ENCODE measurements around the gene GPR146.
"Not testable (repeated sequence)": the region's sequence is repeated elsewhere in the genome, so short reads cannot be mapped to it uniquely, and the experiment has no call there.

GPR146 gene

GRCh38 chr7:1027242-1028043, 16.9 kb upstream of the GPR146 start:
- no peak for DNase-seq

DNA sequence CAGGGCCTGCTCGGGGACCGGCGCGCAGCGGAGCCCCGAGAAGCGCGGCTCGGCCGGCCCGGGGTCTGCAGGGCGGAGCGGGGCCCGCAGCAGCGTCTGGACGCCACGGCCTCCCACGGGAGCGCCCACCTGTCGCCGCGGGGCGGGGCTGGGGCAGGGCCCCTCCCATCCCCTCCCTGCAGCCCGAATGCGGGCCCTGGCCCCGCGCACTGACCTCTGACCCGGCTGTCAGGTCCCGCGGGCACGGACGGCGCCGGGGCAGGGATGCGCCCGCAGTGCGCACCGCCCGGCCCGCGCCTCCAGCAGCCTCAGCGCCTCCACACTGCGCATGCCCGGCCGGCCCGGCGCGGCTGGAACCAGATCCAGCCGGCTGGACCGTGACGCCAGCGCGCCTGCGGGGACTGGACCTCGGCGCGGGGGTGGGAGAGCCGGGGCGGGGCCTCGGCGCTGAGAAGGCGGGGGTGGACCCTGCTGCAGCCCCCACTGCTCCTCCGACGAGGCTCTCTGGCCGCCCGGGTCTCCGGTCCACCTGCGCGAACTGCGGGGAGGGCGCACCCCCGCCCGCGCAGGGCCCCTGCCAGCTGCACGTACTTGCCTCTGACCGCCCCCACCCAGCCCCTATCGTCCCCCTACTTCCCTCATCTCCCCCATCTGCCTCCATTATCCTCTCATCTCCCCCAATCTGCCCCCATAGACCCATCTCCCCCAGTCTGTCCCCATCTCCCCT, 16.1 kb upstream of the GPR146 start:
- peak; percentile 37 to 94 for DNase-seq

DNA sequence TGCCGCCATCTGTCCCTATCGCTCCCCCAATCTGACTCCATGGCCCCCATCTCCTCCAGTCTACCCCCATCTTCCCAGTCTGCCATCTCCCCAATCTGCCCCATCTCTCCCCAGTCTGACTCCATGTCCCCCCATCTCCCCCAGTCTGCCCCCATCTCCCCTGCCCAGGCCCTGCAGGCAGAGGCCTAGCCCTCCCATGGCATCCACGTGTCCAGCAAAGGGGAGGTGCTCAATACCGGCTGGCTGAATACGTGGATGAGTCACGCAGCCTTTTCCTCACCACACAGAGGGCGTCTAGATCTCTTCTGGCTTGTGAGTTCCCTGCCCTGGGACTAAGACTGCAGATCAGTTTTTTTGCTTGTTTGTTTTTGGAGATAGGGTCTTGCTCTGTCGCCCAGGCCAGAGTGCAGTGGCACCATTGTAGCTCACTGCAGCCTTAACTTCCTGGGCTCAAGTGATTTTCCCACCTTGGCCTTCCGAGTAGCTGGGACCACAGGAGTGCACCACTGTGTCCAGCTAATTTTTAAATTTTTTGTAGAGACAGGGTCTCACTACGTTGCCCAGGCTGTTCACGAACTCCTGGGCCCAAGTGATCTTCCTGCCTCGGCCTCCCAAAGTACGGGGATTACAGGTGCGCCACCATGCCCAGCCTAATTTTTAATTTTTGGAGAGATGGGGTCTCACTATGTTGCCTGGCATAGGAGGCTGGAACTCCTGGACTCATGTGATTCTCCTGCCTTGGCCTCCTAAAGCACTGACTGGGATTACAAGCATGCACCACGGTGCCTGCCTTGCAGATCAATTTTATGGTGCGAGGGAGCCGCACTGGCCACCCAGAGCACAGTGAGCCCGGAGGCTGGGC, 15.3 kb upstream of the GPR146 start:
- peak; percentile 67 to 86 for DNase-seq

DNA sequence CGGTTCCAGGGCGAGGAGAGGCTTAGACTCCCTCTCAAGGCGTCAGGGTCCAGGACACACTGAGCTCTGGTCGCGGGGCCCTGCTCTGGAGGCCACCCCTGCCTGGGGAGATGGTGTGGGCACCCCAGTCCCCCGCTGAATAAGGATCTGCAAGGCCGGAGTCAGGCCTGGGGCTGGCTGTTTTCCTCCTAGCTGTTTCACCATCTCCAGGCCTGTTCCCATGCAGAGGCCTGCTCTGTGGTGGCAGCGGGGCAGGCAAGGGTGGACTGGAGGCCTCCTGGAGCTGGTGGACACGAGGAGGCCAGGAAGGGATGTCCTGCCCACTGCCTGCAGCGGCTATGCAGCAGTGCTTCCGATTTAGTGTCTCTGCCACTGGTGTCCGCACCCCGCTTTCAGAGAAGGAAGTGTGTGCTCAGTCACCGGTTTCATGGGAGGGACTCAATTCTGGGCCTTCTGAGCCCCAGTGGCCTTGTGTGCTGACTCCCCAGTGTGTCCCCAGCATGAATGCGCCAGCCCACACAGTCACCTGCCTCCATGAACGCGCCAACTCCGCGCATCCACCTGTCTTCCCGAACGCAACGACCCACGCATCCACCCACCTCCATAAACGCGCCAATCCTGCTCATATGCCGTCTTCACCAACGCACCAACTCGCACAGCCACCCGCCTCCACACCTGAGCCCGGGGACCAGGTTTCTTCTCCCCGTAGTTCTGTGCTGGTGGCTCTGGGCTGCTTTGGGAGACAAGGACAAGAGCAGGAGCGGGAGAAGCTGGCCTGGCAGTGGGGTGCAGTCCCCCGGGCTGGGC, 14.5 kb upstream of the GPR146 start:
- DNase-seq = no peak

DNA sequence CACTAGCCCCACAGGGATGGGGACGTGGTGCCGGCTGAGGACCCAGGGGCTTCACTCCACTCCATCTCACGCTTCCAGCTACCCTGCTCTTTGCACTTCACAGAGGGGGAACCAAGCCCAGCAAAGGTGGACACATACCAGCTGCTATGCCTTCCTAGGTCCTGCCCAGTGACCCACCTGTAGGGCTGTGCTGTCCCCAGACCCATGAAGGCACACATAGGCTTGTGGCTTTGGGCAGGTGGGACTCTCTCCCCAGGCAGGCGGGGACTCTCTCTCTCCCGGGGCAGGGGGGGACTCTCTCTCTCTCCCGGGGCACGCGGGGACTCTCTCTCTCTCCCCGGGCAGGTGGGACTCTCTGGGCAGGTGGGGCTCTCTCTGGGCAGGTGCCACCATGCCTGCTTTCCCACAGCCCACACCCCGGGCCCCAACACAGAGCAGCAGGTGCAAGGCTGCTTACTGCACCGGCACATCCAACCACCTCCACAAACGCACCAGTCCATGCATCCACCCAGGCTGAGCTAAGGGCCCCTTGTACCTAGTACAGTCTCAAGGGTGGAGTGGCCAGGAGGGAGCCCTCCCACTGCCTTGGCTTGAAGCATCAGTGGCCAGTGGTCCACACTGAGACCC, 13.8 kb upstream of the GPR146 start:
- no peak for DNase-seq

DNA sequence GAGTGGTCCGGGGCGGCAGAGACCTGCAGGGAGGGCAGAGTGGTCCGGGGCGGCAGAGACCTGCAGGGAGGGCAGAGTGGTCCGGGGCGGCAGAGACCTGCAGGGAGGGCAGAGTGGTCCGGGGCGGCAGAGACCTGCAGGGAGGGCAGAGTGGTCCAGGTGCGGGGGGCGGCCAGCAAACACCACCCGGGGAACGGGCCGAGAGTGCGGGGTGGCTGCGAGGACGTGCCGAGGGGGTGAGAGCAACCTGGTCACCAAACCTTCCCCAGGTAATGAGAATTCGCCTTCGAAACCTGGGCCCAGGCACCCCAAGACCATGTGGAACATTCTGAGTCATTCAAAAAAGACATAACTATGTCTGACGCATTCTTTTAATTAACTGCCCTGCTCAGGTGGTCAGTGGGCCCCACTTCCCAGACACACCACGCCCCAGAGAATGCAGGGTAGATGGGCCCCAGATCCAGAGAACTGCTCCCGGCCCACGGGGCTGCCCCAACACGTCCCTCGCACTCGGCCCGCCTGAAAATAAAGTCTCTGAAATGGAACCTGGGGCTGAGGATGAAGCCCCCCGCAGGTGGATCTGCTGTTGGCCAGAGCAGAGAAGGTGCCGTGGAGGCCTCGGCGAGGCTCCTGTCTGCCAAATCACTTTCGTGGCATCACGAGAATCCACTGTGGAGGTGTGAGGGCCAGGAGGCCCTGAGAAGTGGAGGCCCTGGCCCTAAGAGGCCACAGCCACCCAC, 12.5 kb upstream of the GPR146 start:
- no peak for DNase-seq

- DNase-seq = no peak
These were observed 11.7 kb upstream of the GPR146 start for GRCh38 chr7:1032536-1033181.

DNA sequence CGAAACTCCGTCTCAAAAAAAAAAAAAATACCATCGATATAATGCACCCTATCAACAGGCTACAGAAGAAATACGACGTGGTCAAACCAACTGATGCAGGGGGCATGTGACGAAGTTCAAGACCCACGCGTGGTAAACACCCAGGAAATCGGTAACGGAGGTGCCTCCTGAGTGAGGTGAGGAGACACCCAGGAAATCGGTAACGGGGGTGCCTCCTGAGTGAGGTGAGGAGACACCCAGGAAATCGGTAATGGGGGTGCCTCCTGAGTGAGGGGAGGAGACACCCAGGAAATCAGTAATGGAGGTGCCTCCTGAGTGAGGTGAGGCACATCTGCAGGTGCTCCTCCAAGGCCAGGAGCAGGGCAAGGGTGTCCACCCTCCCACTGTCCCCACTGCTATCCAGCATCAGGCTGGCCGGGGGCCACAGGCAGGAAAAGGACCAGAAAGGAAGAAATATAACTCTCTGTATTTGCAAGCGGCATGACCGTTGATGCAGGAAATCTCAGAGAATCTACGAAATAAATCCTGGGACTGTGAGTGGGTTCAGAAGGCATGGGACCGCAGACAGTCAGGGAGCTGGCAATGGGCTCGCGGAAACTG, 10.7 kb upstream of the GPR146 start:
- DNase-seq = no peak

GRCh38 chr7:1034769-1035168, 9.6 kb upstream of the GPR146 start:
- not testable (repeated sequence) for DNase-seq

DNA sequence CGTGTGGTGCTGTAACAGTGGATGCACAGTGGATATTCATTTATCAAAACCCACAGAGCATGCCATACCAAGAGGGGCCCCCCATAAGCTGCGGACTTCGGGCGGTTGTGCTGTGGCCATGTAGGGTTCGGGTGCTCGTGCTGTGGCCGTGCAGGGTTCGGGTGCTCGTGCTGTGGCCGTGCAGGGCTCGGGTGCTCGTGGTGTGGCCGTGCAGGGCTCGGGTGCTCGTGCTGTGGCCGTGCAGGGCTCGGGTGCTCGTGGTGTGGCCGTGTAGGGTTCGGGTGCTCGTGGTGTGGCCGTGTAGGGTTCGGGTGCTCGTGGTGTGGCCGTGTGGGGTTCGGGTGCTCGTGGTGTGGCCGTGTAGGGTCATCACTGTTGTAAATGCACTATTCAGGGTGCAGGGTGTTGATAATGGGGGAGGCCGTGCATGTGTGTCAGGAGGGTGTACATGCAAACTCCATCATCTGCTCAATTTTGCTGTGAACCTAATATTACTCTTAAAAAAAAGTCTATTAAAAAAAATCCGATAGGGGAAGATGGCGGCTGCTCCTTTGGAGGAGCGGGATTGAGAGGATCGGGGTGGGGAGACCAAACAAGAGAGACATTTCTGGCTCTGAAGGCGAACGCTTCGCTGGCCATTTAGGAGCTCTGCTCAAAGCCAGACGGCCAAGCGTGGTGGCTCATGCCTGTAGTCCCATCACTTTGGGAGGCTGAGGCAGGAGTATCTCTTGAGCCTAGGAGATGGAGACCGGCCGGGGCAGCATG, 8.0 kb upstream of the GPR146 start:
- not testable (repeated sequence) for DNase-seq

DNA sequence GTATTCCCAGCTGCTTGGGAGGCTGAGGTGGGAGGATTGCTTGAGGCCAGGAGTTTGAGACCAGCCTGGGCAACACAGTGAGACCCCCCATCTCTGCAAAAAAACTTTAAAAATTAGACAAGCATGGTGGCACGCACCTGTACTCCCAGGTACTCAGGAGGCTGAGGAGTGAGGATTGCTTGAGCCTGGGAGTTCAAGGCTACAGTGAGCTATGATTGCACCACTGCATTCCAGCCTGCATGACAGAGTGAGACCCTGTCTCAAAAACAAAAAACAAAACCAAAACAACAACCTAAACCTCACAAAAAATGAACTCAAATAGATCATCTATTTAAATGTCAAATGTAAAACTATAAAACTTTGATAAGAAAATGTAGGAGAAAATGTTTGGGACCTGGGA, 4.1 kb upstream of the GPR146 start:
- not testable (repeated sequence) for DNase-seq

DNA sequence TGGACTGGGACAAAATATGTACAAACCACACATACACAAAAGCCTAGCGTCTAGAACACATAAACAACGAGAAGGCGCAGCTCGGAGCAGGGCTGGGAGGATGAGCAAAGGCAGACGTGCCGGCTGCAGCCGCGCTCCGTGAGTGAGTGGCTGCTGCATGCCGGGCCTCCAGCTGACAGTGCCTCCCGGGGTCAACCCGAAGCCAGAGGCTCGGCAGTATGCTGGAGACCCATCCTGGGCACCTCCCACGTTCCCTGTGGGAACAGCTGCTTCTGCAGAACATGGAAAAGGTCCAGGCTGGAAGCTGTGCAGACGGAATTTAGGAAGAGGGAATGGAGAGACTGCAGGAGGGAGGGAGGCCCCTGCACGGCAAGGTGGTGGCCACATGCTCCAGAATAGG, 3.6 kb upstream of the GPR146 start:
- peak; percentile 8 to 75 for DNase-seq

GRCh38 chr7:1041551-1042491, 2.5 kb upstream of the GPR146 start:
- DNase-seq = no peak

DNA sequence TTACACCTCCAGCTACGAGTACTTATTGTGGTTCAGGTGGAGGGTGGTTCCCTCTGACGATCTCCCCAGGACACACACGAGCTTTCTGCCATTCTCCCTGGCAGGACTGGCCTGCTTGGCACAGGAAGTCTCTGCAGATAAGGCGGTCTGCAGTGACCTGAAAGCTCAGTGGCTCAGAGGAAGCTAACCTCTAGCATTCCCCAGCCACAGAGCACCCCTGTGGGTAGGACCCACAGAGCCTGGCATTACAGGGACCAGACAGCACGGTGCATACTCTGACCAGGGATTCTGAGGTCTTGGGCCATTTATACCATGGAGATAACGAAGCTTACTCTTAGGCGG, 1.9 kb upstream of the GPR146 start:
- no peak for DNase-seq

- DNase-seq = no peak
These were observed 676 bp upstream of the GPR146 start for GRCh38 chr7:1043552-1044188.

- no peak for DNase-seq
These were observed 1.0 kb downstream of the GPR146 start for GRCh38 chr7:1045069-1046063.

Data from NCI-H446 (cell line).